Mucosa of gallbladder (tissue), 1 donor: ENCODE measurements around the gene AUTS2. TPM values are rescaled to one million over a fixed set of nuclear protein-coding genes. Genes with fewer than 3 reads are reported as not detected.

Source experiments
- DNase-seq: peaks from one replicate; pipeline ENCODE4 v3.0.0-alpha.2; 2020; ENCODE audit warnings: low spot score
- total RNA-seq: library from RNA; stranded (reverse); gene quantifications from one replicate; pipeline ENCODE4 v1.2.1, GENCODE V29; 2021
- donor health status: DM: no; HTN: no; CAD: no.

Gene AUTS2
- total RNA-seq, 1 donor from 2014 or later = 50.1 TPM

GRCh38 chr7:69624435-69625230 lies 26.4 kb downstream of the AUTS2 start:
- no peak for DNase-seq

DNA sequence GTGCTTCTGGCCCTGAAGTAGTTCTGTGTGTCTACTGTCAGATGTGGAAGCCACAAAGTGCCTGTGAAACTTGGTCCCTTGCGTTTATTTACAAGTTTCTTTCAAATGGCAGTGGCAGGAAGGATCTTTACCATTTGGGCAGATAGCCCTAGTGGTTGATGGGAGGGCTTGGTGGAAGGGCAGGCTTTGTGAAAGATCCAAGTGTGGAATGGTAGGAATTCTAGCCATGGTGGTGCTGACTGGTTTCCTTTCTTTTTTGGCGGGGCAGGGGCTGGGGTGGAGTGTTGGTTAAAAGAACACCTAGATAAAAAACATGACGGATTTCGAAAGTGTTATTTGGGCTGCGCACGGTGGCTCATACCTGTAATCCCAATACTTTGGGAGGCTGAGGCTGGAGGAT lies 27.0 kb downstream of the AUTS2 start:
- no peak for DNase-seq

- DNase-seq = no peak
Observed at GRCh38 chr7:69625798-69626197, 27.5 kb downstream of the AUTS2 start.

DNA sequence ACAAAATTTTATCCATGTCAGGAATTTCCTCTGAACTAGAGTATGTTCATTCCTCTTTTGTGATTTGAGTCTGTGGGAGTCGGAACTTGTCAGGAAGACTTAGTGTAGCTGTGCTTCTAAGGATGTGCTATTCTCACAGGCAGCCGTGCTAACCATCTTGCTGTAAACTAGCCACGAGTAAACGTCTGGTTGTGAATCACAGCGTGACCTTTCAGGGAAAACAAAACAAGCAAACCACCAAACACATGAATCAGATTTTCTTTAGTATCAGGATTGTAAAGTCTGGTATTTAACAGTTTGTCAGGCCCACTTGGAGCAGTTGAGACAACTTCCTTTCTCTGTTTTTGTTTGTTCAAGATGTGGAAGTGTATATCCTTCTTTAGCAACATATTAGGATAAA lies 32.0 kb downstream of the AUTS2 start:
- no peak for DNase-seq

DNA sequence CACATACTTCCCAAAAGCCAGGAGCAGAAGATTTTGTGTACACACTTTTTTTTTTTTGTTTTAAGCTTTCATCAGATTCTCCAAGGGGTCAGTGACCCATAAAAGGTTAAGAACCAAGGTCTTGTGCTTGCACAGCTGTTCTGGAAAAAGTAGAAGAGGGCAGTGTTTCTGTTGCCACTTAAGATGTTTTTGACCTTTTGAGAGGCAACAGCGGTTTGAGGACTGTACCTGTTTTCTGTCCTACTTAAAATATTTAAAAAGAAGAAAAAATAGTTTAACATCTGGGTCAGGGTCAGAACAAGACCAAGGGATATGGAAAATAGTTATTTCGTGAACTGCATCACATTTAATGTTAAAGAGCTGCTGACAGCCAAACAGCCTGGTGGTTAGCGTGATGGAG lies 32.9 kb downstream of the AUTS2 start:
- DNase-seq = no peak

DNA sequence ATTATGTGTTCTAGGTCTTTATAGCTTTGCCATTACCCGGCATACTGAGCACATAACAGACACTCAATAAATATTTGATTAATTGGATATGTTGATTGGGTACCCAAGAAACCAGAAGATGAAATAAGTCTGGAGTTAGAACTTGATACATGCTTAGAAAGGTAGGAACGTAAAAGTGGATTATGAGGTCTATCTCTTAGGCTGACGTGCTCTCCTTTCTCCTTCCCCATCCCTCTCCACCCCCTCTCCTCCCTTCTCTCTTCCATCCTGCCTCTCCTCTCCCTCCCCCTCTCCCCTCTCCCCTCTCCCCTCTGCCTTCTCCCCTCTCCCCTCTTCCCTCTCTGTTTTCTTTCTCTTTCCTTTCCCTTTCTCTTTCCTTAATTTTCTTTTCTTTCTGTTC lies 34.0 kb downstream of the AUTS2 start:
- no peak for DNase-seq

GRCh38 chr7:69633122-69633831 lies 35.0 kb downstream of the AUTS2 start:
- no peak for DNase-seq

DNA sequence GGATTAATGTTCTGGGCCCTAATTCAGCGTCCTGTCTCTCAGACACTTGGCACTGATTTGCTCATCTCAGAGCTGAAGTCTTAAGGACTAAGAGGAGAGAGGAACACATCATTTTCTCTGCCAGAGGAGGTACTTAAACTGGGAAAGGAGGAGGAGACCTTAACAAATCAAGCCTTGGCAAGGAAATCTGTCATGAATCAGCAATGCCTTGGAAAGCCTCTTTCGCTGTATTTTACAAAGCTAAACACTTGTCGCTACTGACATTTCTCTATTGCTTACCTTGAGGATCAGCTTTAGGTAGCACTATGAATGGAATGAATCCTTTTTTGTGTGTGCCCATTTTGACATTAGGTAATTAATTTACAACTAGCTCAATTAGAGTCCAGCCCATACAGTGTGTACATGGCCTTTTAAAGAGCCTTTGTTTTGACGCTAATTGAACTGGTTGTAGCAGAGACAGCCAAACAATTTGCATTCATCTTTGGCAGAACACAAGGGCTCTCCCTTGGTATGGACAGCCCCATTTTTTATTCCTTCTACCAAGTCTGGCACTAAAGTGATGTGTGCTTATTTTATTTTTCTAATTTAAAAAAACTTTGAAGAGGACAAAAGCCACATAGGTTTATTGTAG lies 37.4 kb downstream of the AUTS2 start:
- no peak for DNase-seq

GRCh38 chr7:69638674-69639073 lies 40.4 kb downstream of the AUTS2 start:
- no peak for DNase-seq

DNA sequence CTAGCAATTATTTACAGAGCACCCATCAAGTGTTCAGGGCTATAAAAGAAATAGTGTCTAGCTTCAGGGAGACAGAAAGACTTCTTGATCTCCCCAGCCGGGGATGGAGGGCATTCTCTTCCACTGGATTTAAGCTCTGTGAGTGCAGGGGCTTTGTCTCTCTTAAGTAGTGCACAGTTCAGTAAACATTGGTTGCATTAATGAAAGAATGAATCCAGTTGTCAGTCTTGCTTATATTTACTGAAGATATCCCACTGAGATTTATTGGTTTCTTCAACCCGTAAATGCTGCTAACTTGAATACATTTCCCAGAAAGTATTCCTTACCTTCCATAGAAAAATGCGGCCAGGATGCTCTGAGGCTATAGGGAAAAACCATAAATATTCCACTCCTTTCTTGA lies 41.9 kb downstream of the AUTS2 start:
- DNase-seq = no peak

GRCh38 chr7:69640925-69641594 lies 42.8 kb downstream of the AUTS2 start:
- no peak for DNase-seq

GRCh38 chr7:69643265-69643664 lies 45.0 kb downstream of the AUTS2 start:
- DNase-seq = no peak

DNA sequence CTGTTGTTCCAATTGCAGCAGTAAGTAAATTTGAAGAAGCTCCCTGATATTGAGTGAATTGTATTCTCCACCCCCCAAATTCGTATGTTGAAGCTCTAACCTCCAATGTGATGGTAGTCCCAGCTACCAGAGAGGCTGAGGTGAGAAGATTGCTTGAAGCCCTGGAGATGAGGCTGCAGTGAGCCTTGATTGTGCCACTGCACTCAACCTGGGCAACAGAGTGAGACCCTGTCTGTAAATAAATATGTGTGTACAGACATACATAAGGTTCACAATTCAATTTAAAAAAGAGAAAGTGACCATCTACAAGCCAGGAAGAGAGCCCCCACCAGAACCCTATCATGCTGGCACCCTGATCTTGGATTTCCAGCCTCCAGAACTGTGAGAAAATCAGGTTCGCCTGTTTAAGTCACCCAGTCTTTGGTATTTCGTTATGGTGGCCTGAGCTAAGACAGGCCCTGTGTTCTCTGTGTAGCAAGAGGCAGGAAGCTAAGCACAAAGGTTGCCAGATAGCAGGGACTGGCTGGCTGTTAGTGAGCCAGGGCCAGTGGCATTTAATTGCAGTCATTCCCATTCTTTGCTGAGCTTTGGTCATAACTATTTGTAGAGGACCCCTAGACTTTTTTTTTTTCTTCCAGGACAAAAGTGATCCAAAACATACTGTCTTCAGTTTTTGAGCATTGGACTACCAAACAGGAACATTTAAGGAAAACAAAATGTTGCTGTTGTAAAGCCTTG lies 45.6 kb downstream of the AUTS2 start:
- no peak for DNase-seq

DNA sequence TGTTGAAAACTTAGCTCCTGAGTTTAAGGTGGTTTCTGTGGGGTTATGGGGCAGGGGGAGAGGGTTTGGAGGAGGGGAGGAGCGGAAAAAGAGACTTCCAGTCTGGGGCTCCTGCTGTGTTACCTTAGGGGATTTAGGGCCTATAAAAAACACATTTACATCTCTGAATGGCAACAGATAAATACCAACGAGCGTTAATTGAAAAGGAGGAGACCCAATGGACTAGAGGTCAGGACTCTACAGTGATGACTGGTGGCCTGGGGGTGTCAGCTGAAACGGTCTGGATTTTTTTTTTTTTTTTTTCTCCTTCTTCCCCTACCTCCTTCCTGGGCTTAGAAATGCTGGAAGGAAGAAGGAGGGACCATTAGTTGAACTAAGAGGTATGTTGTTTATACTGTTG lies 47.4 kb downstream of the AUTS2 start:
- DNase-seq = no peak

DNA sequence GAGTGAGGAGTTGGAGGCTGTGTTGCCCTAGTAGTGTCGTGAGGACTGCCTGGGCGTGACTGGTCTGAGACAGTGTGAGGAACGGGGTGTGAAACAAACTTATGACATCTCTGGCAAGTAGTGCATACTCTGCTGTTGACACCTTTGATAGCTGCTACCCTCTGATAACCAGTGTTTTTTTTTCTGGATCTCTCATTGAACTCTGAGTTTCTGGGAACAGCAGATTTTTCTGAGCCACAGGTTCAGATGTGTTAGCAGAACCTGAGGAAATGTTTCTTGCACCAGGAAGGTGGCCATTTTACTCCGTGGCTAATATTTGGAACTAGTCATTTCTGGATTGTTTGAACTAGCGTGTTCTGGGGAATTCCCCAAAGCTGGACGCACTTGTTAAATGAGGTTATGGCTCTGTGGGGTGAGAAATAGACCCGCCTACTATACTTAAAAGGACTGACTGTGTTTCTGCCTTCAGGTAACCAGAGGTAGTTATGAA lies 52.9 kb downstream of the AUTS2 start:
- no peak for DNase-seq

GRCh38 chr7:69652947-69653701 lies 54.8 kb downstream of the AUTS2 start:
- no peak for DNase-seq

DNA sequence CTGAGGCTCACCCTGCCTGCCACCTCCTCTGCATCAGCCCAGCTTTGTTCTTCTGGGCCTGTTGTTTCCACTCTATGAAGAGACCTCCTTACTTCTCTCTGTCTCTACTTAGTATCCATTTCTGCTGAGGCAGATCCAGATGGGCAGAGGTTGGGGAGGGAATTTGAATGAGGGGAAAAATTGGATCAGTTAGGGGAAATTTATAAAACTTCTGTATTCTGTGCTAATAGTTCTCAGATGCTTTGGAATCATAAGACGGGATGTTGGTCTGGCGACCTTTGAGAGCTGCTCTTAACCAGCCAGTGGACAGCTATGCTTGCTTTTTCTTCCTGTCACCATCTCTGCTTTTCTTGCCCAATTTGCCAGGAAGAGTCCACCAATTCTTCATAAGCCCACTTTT lies 55.5 kb downstream of the AUTS2 start:
- no peak for DNase-seq

DNA sequence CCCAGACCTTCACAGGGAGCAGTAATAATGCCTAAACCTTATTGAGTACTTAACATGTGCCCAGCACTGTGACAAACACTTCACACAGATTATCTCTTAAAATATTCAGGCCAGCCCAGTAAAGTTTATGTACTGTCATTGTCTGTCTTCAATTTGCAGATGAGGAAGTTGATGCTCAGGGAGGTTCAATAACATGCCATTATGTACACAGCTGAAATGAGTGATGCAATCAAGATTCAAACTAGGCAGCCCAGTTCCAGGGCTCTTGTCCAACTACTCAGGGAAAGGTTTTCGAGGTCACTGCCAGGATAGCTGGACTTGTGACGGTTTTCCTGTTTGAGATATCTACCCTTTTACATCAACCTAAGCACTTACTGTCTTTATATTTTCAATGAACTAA lies 56.1 kb downstream of the AUTS2 start:
- DNase-seq = peak; percentile 66

DNA sequence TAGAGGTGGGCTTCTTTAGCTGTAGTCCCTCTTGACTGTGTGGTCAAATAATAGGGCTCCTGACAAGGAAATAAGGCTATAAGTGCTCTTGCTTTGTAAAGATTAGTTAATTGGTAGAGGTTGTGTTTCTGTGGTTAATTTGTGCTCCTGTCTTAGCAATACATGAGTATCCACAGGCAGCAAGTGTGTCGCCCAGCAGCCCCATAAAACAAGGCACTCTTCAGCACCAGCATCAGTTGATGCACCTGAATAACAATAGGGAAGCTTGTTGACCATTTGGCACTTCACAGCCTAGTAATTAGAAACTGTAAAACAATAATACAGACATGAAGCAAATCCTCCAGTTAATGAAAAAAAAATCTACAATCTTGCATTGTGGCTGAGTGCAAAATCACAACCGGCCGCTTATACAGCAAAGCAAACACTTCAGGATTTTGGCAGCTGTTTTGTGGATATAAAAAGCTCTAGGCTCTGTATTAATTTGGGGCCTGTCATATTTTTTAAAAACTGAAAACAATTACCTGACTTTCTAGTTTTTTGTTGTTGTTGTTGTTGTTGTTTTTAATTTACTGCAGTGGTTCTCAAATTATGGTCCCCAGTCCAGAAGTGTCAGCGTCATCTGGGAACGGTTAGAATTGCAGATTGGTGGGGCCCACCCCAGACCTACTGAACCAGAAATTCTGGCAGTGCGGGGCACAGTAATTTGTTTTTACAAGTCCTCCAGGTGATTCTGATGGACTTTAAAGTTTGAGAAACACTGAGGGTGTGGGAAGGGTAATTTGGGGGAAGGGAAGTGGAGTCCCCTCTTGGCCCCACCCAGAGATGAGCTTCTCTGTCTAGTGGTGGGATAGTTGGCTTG lies 56.8 kb downstream of the AUTS2 start:
- DNase-seq = no peak

- no peak for DNase-seq
Observed at GRCh38 chr7:69656077-69656476, 57.8 kb downstream of the AUTS2 start.
